ENCODE data around the gene INPP5A.

The INPP5A gene

GRCh38 chr10:132534391-132535064 is 3.1 kb upstream of the INPP5A start:
- TF ChIP-seq POLR2A (IDR thresholded peaks at IDR 0.05; ENCODE audit: low read depth, low read length) = no peak
- no peak for TF ChIP-seq POLR2AphosphoS5 (IDR thresholded peaks at IDR 0.05; ENCODE audit: low read depth, low read length)
- TF ChIP-seq POU2F2 (IDR thresholded peaks at IDR 0.05; ENCODE audit: low read depth, low read length) = no peak
- no peak for TF ChIP-seq SPI1 (IDR thresholded peaks at IDR 0.05; ENCODE audit: low read depth, low read length)
- TF ChIP-seq PAX5 (IDR thresholded peaks at IDR 0.05; ENCODE audit: insufficient read depth, low read length, severe bottlenecking) = no peak
- no peak for TF ChIP-seq TAF1 (IDR thresholded peaks at IDR 0.05; ENCODE audit: low read depth, low read length)
- FAIRE-seq = no peak
- DNase-seq (ENCODE audit: insufficient read length, low spot score) = no peak

GRCh38 chr10:132535065-132535651 is 2.4 kb upstream of the INPP5A start:
- DNase-seq (ENCODE audit: insufficient read length, low spot score) (no peak), FAIRE-seq (no peak)
- TF ChIP-seq POLR2A (IDR thresholded peaks at IDR 0.05; ENCODE audit: low read depth, low read length) (no peak), POU2F2 (IDR thresholded peaks at IDR 0.05; ENCODE audit: low read depth, low read length) (no peak), TAF1 (IDR thresholded peaks at IDR 0.05; ENCODE audit: low read depth, low read length) (no peak), POLR2AphosphoS5 (IDR thresholded peaks at IDR 0.05; ENCODE audit: low read depth, low read length) (no peak), SPI1 (IDR thresholded peaks at IDR 0.05; ENCODE audit: low read depth, low read length) (no peak), PAX5 (IDR thresholded peaks at IDR 0.05; ENCODE audit: insufficient read depth, low read length, severe bottlenecking) (no peak)

DNA sequence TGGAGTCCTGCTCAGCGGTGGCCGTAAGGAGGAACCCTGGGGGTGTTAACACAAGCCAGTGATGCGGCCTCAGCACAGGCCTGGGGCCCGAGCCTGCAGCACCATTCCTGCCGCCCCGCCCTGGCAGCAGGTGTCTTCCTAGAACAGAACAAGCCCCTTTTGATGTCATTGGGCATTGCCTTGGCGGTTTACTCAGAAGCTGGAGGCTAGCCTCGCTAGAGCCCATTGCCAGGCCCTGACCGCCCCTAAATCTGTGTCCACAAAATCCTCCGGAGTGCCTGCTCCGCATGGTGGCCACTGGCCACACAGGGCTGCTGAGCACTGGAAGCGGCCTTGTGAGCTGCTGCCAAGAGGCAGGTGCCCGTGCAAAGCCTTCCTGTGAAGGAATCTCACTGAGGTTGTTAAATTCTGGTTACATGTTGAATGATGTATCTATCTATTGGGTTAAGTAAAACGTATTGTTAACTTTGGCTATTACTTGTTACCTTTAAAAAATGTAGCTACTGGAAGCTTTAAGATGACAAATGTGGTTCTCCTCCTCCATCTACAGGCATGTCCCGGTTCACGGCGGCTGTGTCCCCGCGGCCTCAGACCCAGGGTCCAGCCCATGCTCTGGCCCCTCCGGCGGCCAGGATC is 1.2 kb upstream of the INPP5A start:
- no peak for FAIRE-seq
- no peak for TF ChIP-seq POU2F2 (IDR thresholded peaks at IDR 0.05; ENCODE audit: low read depth, low read length)
- TF ChIP-seq POLR2A (IDR thresholded peaks at IDR 0.05; ENCODE audit: low read depth, low read length) = no peak
- TF ChIP-seq POLR2AphosphoS5 (IDR thresholded peaks at IDR 0.05; ENCODE audit: low read depth, low read length) = no peak
- no peak for TF ChIP-seq TAF1 (IDR thresholded peaks at IDR 0.05; ENCODE audit: low read depth, low read length)
- no peak for TF ChIP-seq SPI1 (IDR thresholded peaks at IDR 0.05; ENCODE audit: low read depth, low read length)
- TF ChIP-seq PAX5 (IDR thresholded peaks at IDR 0.05; ENCODE audit: insufficient read depth, low read length, severe bottlenecking) = no peak
- DNase-seq (ENCODE audit: insufficient read length, low spot score) = no peak

- no peak for TF ChIP-seq PAX5 (IDR thresholded peaks at IDR 0.05; ENCODE audit: insufficient read depth, low read length, severe bottlenecking)
- DNase-seq (ENCODE audit: insufficient read length, low spot score) (peak; percentile 96), FAIRE-seq (peak; percentile 97)
Measured at GRCh38 chr10:132536877-132537683, 507 bp upstream of the INPP5A start.

DNA sequence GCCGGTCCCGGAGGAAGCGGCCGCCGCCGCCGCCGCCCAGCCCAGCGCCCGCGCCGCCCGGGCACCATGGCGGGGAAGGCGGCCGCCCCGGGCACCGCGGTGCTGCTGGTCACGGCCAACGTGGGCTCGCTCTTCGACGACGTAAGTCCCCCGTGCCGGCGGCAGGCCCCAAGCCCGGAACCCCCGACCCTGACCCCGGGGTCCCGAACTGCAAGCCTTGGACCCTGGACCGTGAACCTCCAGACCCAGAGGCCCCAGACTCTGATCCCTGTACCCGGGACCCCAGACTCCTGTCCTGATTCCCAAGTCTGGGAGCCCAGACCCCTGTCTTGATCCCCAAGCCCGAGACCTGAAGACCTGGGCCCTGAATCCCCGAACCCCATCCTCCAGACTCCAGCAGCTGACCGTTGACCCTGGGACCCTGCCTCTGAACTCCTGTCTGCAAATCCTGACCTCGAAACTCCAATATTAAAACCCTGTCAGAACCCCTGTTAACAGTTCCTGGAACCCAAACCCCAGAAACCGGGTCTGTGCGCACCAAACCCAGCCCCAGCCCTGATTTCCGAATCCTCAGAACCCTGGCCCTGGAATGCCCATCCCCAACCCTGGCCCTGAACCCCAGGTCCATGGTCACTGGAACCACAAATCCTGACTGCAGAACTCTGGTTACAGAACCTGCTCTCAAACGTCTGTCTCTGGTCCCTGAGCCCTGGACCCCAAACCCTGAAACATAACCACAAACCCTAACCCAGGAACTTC is 623 bp downstream of the INPP5A start:
- no peak for DNase-seq (ENCODE audit: insufficient read length, low spot score)
- FAIRE-seq = no peak
- TF ChIP-seq PAX5 (IDR thresholded peaks at IDR 0.05; ENCODE audit: insufficient read depth, low read length, severe bottlenecking) (no peak), SPI1 (IDR thresholded peaks at IDR 0.05; ENCODE audit: low read depth, low read length) (no peak), TAF1 (IDR thresholded peaks at IDR 0.05; ENCODE audit: low read depth, low read length) (no peak), POU2F2 (IDR thresholded peaks at IDR 0.05; ENCODE audit: low read depth, low read length) (no peak), POLR2AphosphoS5 (IDR thresholded peaks at IDR 0.05; ENCODE audit: low read depth, low read length) (no peak)

DNA sequence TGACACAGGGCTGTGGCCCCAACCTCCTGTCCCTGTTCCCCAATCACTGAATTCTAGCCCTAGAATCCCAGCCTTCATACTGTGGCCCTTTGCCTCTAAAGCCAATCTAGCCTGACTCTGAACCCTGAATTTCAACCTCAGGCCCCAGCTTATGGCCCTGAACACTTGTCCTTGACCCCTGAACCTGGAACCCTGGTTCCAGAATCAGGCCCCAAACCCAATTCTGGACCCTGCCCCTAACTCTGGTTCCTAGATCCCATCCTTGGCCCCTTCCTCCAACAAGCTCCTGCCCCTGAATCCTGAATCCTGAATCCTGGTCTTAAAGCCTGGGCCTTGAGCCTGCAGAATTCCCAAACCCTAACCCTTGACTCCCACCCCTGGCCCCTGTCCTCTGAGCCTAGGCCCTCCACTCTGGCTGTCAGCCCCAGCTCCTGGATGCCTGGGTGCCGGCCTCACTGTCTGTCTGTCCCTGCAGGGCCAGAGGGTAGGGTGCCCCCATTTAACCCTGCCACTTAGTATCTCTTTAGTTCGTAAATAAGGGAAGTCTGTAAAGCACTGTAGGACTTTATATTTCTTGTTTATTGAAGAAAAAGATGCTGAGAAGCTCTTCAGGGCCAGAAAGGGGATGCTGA is 1.3 kb downstream of the INPP5A start:
- no peak for TF ChIP-seq POU2F2 (IDR thresholded peaks at IDR 0.05; ENCODE audit: low read depth, low read length)
- no peak for TF ChIP-seq POLR2AphosphoS5 (IDR thresholded peaks at IDR 0.05; ENCODE audit: low read depth, low read length)
- no peak for TF ChIP-seq SPI1 (IDR thresholded peaks at IDR 0.05; ENCODE audit: low read depth, low read length)
- TF ChIP-seq POLR2A (IDR thresholded peaks at IDR 0.05; ENCODE audit: low read depth, low read length) = no peak
- no peak for TF ChIP-seq PAX5 (IDR thresholded peaks at IDR 0.05; ENCODE audit: insufficient read depth, low read length, severe bottlenecking)
- TF ChIP-seq TAF1 (IDR thresholded peaks at IDR 0.05; ENCODE audit: low read depth, low read length) = no peak
- DNase-seq (ENCODE audit: insufficient read length, low spot score) = no peak

DNA sequence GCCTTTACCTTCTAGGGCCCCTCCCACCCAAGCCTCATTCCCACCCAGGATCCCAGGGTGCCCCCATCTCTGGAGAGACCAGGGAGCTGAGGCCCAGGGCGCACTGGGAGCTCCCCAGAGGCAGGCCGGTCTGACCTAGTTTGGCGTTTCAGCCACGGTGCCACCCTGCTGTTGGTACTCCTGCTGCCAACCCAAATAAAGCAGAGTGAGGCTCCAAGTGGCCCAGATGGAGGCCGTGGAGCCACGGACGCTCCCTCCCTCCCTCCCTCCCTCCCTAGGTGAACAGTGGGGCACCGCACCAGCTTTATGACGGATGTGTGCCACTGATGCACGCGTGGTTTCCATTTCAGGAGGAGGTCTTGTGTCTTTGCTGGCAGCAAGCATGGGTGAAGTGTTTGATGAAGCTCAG is 1.8 kb downstream of the INPP5A start:
- DNase-seq (ENCODE audit: insufficient read length, low spot score) (no peak), FAIRE-seq (peak; percentile 35)
- TF ChIP-seq TAF1 (IDR thresholded peaks at IDR 0.05; ENCODE audit: low read depth, low read length) (no peak), POLR2A (IDR thresholded peaks at IDR 0.05; ENCODE audit: low read depth, low read length) (no peak), SPI1 (IDR thresholded peaks at IDR 0.05; ENCODE audit: low read depth, low read length) (no peak), PAX5 (IDR thresholded peaks at IDR 0.05; ENCODE audit: insufficient read depth, low read length, severe bottlenecking) (no peak), POLR2AphosphoS5 (IDR thresholded peaks at IDR 0.05; ENCODE audit: low read depth, low read length) (no peak), POU2F2 (IDR thresholded peaks at IDR 0.05; ENCODE audit: low read depth, low read length) (no peak)

More for the DNA sequence above, 1.3 kb downstream of the INPP5A start:
- FAIRE-seq = peak; percentile 61

- DNase-seq (ENCODE audit: insufficient read length, low spot score) (no peak), FAIRE-seq (no peak)
- TF ChIP-seq POLR2AphosphoS5 (IDR thresholded peaks at IDR 0.05; ENCODE audit: low read depth, low read length) (no peak), POU2F2 (IDR thresholded peaks at IDR 0.05; ENCODE audit: low read depth, low read length) (no peak)
Measured at GRCh38 chr10:132539894-132540293, 2.3 kb downstream of the INPP5A start.
